Stimulated activated CD4-positive, alpha-beta T cell treated with anti-CD3 and anti-CD28 coated beads, TNF-alpha, amount 100 ng/mL, for 48 hours (primary cell): ENCODE measurements around the gene MAPK8.

ENCODE experiments used
- DNase-seq, 3 donors: peaks; one replicate each; pipeline ENCODE4 v3.0.0-alpha.2; 2020; ENCODE audit warnings: low read depth in 3 of 3

The MAPK8 gene

DNA sequence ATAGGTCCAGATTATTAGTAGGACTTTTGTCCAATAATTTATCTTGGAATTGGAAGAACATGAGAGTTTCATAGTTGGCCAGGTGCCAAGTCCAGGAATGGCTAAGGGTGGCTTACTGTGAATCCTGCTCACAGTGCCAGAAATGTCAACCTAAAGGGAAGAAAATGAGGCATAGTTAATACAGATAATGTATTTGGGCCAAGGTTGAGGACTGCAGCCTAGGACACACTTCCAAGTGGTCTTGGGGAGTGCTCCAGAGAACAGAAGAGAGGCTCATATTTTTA, 78.2 kb downstream of the MAPK8 start:
- no peak for DNase-seq

DNA sequence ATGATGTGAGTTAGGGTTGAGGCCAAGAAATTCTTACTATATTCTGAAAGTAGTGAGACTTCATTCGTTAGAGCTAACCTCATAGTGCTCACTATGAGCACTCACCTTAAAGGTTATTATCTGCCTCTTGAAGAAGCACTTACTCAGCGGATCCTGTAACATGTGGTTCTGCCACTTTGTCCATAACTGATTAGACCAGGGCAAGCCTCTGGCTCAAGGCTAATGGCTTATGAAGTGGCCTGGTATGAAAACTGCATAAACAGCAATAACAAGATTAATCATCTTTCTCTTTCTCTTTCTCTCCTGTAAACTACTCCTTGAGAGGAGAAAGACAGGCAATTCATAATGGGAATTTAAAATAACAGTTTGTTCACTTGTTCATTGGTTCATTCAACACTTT, 82.8 kb downstream of the MAPK8 start:
- no peak for DNase-seq

DNA sequence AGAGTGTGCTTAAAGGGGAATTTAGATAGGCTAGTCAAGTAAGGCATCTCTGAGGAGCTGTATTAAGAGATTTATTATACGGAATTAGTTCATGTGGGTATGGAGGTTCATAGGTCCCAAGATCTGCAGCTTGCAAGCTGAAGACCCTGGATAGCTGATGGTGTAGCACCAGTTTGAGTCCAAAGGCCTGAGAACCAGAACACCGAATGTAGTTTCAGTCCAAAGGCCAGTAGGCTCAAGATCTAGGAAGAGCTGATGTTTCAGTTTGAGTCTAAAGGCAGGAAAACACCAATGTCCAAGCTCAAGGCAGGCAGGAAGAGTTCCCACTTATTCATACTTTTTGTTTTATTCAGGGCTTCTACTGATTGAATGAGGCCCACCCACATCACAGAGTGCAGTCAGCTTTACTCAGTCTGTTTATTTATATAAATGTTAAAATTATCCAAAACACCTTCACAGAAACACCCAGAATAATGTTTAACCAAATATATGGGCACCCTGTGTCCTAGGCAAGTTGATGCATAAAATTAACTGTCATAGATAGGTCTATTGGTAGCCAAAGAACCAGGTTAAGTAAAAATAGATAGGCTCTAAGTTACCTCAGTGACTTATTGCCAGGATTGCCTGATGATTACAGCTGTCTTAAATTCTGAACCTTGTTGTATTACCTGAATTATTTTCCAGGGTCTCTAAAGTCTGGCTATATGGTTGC, 83.5 kb downstream of the MAPK8 start:
- no peak for DNase-seq

DNA sequence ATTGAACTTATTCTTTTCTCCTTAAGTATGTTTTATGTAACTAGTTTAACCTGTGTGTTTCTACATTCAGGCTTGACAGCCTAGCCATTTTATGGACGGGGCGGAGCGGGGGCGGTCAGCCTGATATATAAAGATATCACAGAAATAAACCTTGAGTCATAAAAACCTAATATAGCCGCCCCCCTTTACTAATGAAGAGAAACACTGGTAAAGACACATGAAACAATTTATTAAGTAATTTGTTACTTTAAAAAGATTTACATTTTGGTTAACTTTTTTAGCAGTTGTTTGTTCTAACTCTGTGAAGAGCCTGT, 84.0 kb downstream of the MAPK8 start:
- DNase-seq = no peak

DNA sequence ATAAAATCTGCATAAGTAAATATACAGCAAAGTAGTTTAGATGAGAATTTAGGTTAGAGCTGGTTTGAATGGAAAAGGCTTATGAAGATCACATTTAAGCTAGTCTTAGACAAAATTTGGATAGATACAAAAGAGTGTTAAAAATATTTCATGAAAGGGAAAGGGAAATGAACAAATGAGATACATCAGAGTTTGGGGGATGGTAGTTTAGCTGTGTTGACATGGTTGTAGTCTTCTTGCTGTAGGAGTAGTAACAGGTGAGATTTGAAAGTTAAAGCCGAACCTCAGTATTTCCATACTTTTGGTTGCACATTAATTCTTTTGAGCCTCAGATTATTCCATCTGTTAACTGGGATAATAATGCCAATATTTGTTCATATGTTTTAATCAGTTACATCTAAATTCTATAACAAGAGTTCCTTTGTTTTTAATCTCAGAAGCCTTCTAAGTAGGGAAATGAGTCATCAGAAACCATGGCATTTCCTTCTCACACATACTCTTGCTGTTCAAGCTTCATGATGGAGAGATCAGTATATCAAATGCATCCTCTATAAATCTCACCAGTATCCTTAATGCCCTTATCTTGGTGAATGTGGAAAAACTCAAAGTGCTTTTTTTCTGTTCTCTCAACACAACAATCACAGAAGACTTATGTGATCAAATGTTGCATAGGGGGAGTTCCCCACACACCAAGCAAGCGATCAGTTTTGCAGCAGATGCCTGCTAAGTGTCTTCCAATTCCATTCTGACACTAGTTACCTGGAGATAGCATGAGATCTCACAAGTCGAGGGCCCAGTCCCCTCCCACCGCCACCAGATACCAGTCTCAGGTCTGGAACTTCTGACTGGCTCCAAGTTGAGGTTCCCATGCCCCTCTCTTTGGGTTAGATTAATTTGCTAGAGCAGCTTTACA, 84.7 kb downstream of the MAPK8 start:
- peak in 1 of 3 donors; percentile 3 for DNase-seq

DNA sequence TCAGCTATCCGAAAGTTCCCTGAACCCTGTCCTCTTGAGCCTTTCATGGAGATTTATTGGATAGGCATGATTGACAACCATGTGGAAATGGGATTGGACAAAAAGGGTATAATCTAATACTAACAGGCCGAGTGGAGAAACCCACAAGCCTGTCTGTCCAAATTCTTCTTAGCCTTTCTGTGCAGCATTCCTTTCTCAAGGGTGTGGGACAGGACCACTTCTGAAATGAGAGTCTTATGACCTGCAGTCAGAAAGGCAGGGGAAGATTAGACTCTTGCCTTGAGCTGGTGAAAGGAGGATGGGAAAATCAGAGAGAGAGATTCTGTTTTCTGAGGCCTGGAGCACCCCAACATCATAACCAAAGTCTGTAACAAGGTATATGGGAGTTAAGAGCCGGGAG, 85.5 kb downstream of the MAPK8 start:
- DNase-seq = no peak

DNA sequence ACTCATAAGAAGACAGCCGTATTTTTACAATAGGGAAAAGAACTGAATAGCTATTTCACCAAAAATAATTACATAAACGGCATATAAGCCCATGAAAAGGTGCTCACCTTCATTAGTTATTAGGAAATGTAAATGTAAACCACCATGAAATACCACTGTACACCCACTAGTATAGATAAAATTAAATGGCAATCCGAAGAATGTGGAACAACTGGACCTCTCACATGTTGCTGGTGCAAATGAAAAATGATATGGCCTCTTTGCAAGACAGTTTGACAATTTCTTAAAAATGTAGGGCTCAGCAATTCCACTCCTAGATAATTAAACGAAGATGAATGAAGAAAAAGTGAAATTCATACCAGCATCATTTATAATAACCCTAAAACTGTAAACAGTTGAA, 91.8 kb downstream of the MAPK8 start:
- DNase-seq = no peak

DNA sequence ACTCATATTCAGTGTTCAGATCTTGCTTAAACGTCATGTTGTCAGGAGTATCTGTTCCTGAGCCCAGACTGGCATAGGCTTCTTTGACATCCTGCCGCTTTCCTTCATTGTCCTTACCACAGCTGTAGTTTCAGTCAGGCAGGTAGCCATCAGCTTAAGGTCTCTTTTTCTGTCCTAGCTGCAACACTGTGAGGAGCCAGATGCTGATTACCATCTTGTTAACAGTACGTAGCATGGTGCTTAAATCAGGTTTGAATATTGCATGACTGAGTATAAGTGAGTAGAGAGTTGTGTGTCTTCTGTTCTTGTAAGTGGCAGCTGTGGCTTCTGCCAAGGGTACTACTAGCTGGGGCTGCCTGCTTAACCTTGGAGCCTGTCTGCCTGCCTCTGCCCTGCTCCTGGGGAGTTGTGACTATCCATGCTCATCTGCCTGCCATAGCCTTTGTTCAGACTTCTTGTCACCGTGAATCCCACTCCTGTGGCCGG, 92.6 kb downstream of the MAPK8 start:
- no peak for DNase-seq

DNA sequence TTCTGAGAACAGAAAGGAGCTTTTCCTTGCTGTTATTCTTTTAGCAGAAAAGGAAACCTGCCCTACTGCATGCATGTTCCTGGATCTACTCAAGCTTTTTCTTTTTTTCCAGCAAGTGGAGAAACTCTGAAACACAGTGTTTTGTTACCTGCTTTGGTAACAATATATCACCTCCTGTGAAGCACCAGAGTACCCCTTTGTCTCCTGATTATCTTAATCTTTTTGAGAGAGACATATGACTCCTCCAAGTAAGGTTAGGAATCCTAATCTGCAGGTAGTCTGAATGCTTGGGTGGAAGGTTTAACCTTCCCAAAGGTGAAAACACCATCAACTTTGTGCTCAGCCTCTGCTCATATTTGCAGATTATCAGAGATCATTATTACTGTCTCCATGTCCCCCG, 93.1 kb downstream of the MAPK8 start:
- DNase-seq = no peak

DNA sequence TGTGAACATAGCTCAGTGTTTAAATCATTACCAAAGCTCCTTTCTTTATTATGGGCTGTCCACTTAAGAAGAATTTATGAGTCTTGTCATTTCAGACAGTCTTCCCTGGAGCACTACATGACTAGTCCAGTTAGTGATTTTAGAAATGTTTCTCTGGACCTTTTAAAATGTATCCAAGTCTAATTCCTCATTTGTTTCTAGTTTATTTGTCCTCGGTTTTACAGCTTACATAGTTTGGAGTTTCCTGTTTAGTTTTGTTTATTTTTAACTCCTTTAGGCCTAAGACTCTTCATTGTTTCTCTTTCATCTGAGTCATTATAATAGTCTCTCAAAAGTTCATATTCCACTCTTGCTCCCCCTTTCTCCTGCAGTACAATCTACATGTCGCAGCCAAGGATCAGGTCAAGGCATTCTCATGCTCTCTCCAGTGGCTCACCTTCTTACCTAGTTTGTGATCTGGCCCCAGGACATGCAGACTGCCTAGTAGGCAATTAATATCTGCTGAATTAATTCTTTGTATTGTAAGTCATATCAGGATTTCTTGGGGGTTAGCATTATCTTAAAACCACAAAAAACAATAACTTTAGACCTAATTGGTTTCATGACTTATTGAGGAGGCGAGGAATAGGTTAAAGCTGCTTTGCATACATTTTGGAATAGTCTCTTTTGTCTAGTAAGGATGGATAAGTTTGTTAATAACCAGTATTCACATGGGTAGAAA, 93.8 kb downstream of the MAPK8 start:
- DNase-seq = no peak

DNA sequence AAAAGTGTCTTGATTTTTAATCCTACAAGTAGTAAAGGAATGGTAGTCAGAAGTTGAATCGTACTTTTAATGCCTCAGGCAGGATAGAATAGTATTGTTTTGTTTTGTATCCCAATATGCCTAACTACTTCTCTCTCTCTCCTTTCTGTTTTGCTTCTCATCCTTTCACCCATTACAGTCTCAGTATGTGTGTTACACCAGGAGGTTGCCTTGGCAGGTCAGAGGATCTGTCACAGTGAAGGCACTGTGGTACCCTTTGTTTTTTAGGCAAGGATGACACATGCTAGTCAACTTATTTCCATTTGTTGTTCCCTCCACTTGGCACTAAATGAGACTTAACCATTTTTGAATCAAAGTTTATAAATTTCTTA, 94.4 kb downstream of the MAPK8 start:
- no peak for DNase-seq

DNA sequence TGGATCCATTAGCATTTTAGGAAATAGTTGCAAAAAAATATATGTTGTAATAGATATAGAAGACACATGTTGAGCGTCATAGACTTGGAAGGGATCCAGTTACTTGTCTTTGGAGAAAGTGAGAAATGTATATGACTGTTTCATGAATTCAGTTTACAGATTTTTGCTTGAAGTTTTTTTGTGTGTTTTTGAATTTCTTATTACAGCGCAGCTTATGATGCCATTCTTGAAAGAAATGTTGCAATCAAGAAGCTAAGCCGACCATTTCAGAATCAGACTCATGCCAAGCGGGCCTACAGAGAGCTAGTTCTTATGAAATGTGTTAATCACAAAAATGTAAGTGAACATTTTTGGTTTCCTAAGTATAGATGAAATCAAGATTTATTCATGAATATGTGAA, 98.2 kb downstream of the MAPK8 start:
- no peak for DNase-seq

DNA sequence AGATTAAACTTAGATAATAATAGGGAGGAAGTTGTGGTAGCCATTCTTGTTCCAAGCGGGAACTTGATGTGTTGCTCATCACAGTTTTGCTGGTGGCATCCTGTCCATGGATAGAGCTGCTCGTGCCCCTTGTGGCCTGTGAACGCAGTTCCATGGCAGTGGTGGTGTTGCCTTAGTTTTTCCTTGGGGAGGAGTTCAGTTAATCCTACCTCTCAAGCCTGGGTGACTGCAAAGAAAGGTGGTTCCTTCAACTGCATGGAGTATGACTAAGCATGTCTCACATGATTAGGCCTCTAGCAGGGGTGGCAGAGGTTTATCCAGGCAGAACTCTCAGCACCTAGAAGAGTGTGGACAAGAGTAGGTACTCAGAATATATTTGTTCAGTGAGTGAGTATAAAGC, 99.7 kb downstream of the MAPK8 start:
- DNase-seq = no peak

DNA sequence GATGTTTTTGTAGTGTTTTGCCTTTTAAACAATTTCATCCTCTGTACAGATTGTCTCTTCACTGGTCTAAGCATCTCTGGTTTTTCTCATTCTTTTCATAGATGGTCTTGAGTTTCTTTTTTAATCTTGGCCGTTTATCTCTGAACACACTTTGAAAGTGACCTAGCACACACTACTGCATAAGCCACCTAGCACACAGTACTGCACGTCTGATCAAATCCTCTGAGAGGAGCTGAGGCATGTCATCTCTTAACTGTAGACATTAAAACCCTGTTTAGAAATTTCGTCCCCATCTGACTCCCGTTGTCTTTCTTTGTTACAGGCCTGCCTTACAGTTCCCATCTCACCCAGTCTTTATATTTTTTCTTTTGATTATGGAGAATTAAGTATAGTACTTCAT, 100.2 kb downstream of the MAPK8 start:
- no peak for DNase-seq

DNA sequence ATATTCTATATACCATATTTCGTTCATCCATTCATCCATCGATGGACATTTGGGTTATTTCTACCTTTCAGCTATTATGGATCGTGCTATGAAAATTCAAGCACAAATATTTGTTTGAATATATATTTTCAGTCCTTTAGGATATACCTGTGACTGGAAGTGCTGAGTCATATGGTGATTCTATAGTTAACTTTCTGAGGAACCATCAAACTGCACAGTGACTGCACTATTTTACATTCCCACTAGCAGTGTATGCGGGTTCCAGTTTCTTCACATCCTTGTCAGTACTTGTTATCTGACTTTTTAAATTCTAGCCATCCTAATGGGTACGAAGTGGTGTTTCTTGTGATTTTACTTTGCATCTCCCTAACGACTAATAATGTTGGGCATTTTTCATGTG, 104.0 kb downstream of the MAPK8 start:
- no peak for DNase-seq

DNA sequence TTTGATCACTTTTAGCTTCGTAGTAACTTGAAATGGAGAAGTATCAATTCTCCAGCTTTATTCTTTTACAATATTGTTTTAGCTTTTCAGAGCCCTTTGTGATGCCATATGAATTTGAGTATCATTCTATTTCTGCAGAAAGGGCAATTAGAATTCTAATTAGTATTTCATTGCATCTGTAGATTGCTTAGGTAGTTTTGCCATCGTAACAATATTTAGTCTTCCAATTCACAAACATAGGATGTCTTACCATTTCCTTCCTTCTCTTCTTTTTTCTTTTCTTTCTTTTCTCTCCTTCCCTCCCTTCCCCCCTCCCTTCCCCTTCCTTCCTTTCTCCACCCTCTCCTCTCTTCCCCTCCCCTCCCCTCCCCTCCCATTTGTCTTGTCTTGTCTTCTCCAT, 105.0 kb downstream of the MAPK8 start:
- DNase-seq = no peak

DNA sequence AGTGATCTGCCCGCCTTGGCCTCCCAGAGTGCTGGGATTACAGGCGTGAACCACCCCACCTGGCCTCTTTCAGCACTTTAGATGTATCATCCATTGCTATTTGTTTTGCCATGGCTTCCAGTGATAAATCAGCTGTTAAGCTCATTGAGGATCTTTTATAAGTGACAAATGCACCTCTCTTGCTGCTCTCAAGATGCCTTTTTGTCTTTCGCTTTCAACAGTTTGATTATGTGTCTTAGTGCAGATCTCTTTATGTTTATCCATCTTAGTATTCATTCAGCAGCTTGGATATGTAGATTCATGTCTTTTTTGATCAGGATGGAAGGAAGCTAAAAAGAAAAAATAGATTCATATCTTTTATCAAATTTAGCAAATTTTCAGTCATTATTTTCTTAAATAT, 105.6 kb downstream of the MAPK8 start:
- no peak for DNase-seq

DNA sequence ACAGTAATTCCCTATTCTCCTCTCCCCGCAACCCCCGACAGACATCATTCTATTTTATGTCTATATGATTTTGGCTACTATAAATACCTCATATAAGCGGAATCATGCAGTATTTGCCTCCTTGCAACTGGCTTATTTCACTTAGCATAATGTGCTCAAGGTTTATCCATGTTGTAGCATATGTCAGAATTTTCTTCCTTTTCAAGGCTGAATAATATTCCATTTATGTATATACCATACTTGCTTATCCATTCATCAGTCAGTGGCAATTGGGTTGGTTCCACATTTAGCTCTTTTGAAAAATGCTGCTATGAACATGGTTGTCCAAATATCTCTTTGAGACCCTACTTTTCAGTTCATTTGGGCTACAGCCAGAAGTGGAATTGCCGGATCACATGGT, 106.5 kb downstream of the MAPK8 start:
- no peak for DNase-seq

DNA sequence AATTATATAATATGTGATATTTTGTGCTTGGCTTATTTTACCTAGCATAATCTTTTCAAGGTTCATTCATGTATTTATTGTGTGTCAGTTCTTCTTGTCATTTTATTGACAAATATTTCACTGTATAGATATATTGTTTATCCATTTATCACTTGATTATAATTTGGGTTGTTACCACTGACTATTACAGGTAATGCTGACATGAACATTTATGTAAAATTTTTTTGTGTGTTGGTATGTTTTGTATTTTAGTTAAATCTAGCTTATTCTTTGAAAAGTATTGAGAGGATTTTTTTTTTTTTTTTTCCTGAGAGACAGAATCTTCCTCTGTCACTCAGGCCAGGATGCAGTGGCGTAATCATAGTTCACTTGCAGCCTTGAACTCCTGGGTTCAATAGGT, 107.7 kb downstream of the MAPK8 start:
- no peak for DNase-seq

DNA sequence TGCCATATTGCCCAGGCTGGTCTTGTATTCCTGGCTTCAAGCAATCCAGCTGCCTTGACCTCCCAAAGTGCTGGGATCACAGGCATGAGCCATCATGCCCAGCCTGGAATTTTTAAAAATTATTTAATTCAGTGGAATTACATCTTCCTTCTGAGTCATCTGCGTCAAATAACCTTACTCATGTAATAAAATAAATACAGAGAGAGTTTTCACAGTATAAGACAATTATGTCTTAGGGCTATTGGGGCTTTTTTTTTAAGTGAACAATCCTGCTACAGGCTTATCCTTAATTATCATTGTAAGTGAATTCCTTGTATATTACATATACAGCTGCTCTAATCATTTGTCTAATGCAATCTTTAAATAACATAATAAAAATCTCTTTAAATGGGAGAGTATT, 108.3 kb downstream of the MAPK8 start:
- no peak for DNase-seq

DNA sequence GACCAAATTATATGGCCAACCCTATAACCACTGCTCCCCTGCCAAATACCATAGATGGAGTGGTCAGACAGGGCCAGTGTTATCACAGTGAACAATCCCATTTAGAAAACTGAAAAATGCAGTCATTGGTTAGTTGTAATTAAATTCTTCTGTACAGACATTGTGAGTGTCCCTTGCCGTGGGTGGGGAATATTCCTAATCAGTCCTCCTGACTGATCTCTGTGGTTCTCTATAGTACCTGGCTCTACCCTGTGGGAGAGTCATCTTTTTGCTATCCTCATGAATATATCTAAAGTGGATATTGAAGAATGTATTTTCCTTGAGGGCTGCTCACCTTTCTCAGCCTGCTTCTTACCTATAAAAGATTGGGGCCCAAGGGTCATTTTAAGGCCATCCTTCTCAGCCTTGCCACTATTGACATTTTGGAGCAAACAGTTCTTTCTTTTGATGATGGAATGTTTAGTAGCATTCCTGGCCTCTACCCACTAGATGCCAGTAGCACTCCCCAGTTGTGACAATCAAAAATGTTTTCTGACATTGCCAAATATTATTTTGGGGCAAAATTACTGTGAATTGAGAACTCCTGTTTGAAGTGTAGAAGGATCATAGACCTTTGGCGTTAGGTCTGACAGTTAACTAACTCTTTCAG, 110.2 kb downstream of the MAPK8 start:
- no peak for DNase-seq

DNA sequence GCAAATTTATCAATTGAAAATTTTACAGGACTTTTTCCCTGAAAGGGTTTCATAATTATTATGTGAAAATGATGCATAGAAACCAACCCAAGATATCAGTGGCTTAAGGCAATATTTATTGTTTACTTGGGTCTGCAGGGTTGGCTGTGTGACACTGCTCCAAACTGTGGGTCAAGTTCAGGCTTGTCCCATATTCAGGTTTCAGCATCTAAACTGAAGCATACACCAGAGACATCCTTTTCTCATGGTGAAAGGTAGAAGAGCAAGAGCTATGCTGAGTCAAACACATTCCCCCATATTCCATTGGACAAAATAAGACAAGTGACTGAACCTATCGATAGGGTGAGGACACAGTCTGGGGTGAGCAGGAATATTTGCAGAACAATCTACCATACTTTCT, 110.9 kb downstream of the MAPK8 start:
- DNase-seq = no peak
